HG03460 (cell line): Measurements from ENCODE around the gene SPPL3.
"Not testable (repeated sequence)": the region's sequence is repeated elsewhere in the genome, so short reads cannot be mapped to it uniquely, and the experiment has no call there.

Source experiments
- ATAC-seq: cut with Tn5 transposase; IDR thresholded peaks from one replicate; pipeline ENCODE4 v1.9.1; 2021; ENCODE audit not compliant: unreplicated experiment

The SPPL3 gene

GRCh38 chr12:120754792-120755191 lies 149.4 kb downstream of the SPPL3 start:
- no peak for ATAC-seq

- ATAC-seq: no peak
Measured at GRCh38 chr12:120751389-120751788, 152.8 kb downstream of the SPPL3 start.

- no peak for ATAC-seq
Measured at GRCh38 chr12:120750806-120751205, 153.4 kb downstream of the SPPL3 start.

- no peak for ATAC-seq
Measured at GRCh38 chr12:120749256-120749655, 154.9 kb downstream of the SPPL3 start.

- no peak for ATAC-seq
Measured at GRCh38 chr12:120748242-120748641, 155.9 kb downstream of the SPPL3 start.

- no peak for ATAC-seq
Measured at GRCh38 chr12:120744922-120745493, 159.2 kb downstream of the SPPL3 start.

- no peak for ATAC-seq
Measured at GRCh38 chr12:120741476-120742421, 162.4 kb downstream of the SPPL3 start.

GRCh38 chr12:120740871-120741270 lies 163.3 kb downstream of the SPPL3 start:
- ATAC-seq: no peak

GRCh38 chr12:120739821-120740613 lies 164.1 kb downstream of the SPPL3 start:
- no peak for ATAC-seq

GRCh38 chr12:120739031-120739762 lies 165.0 kb downstream of the SPPL3 start:
- no peak for ATAC-seq

GRCh38 chr12:120738252-120739030 lies 165.7 kb downstream of the SPPL3 start:
- no peak for ATAC-seq

GRCh38 chr12:120737557-120738251 lies 166.5 kb downstream of the SPPL3 start:
- no peak for ATAC-seq

GRCh38 chr12:120736404-120737331 lies 167.5 kb downstream of the SPPL3 start:
- no peak for ATAC-seq

- ATAC-seq: no peak
Measured at GRCh38 chr12:120735181-120735580, 169.0 kb downstream of the SPPL3 start.

- ATAC-seq: no peak
Measured at GRCh38 chr12:120734210-120734609, 169.9 kb downstream of the SPPL3 start.

- no peak for ATAC-seq
Measured at GRCh38 chr12:120733574-120733973, 170.6 kb downstream of the SPPL3 start.

GRCh38 chr12:120732198-120732597 lies 172.0 kb downstream of the SPPL3 start:
- ATAC-seq: not testable (repeated sequence)

GRCh38 chr12:120726961-120727360 lies 177.2 kb downstream of the SPPL3 start:
- no peak for ATAC-seq

- ATAC-seq: no peak
Measured at GRCh38 chr12:120726510-120726793, 177.7 kb downstream of the SPPL3 start.
